Endothelial cell of umbilical vein (primary cell): ENCODE measurements around the gene MYZAP. TPM values are rescaled to one million over a fixed set of nuclear protein-coding genes. Genes with fewer than 3 reads are reported as not detected.
A peak's percentile ranks its signal among the peaks of the same experiment; 100 is the strongest.

ENCODE experiments used
- BruUV-seq: library from RNA; stranded (reverse); fragments of 400-500 nt; replicated peaks from 2 replicates; lab custom pipeline; 2021; lab: Mats Ljungman, UMichigan
- CTCF ChIA-PET: fragments of 300-600, 350-600 bp; sonication (Branson Sonifier 250); formaldehyde crosslinking; loops from one replicate; lab custom pipeline; 2021; ENCODE audit warnings: antibody characterized with exemption, inconsistent platforms; lab: Charles Lee
- POLR2A ChIA-PET: fragments of 300-600, 350-600 bp; sonication (Branson Sonifier 250); formaldehyde crosslinking; loops from one replicate; lab custom pipeline; 2021; ENCODE audit warnings: antibody characterized with exemption, inconsistent platforms; lab: Charles Lee
- DNase-seq: peaks from one replicate; pipeline ENCODE4 v3.0.0-alpha.2; 2011; ENCODE audit warnings: low read depth, low spot score
- FAIRE-seq: peaks from 2 replicates; lab custom pipeline; 2011; peaks lifted over from hg19 to GRCh38; lab: Jason Lieb, UNC
- H2AFZ ChIP-seq: 2 replicates; pipeline ENCODE4 v1.6.0; 2012; ENCODE audit warnings: low read depth, low read length, control low read depth, inconsistent platforms
- H3K27ac ChIP-seq: 2 replicates; pipeline ENCODE4 v1.5.1; 2011; ENCODE audit warnings: low read depth, mild to moderate bottlenecking, control low read depth, low read length, moderate library complexity; ENCODE audit not compliant: insufficient read depth
- H3K27me3 ChIP-seq, 2 experiments: 2 replicates each; pipeline versions ENCODE4 v1.6.0 to v1.6.1; 2011; ENCODE audit warnings: low read length in 2 of 2, mixed read lengths in 1 of 2; ENCODE audit not compliant: control insufficient read depth in 2 of 2, insufficient read depth in 2 of 2
- H3K36me3 ChIP-seq, 2 experiments: 2 replicates in 1 of 2; 3 replicates in 1 of 2; pipeline ENCODE4 v1.5.1; 2011; ENCODE audit warnings: low read length in 2 of 2, mild to moderate bottlenecking in 1 of 2, moderate library complexity in 1 of 2; ENCODE audit not compliant: control insufficient read depth in 2 of 2, insufficient read depth in 2 of 2; ENCODE audit errors: extremely low read depth in 1 of 2
- H3K4me1 ChIP-seq: 3 replicates; pipeline ENCODE4 v1.5.1; 2011; ENCODE audit warnings: mild to moderate bottlenecking, low read length; ENCODE audit not compliant: control insufficient read depth, insufficient read depth; ENCODE audit errors: extremely low read depth
- H3K4me2 ChIP-seq: 2 replicates; pipeline ENCODE4 v1.6.1; 2011; ENCODE audit warnings: low read length, control low read depth, mixed read lengths; ENCODE audit not compliant: insufficient read depth
- H3K4me3 ChIP-seq, 3 experiments: fragments of 200-600 bp in 1 of 3; sonication (generic), shearing (Covaris generic) in 1 of 3; replicated peaks in 1 of 3; 2 replicates each; pipeline ENCODE4 v1.5.1; 2011 to 2016; ENCODE audit warnings: control low read depth in 3 of 3, low read length in 3 of 3, mild to moderate bottlenecking in 2 of 3, inconsistent platforms in 1 of 3, low read depth in 1 of 3, moderate library complexity in 1 of 3; ENCODE audit not compliant: insufficient read depth in 1 of 3
- H3K79me2 ChIP-seq: 2 replicates; pipeline ENCODE4 v1.6.0; 2012; ENCODE audit warnings: low read length, inconsistent platforms; ENCODE audit not compliant: control insufficient read depth, insufficient read depth
- H3K9ac ChIP-seq: replicated peaks from 2 replicates; pipeline ENCODE3; 2011; ENCODE audit warnings: low read length, control low read depth; ENCODE audit not compliant: insufficient read depth; ENCODE audit errors: extremely low read depth
- H3K9me1 ChIP-seq: replicated peaks from 3 replicates; pipeline ENCODE4 v1.6.0; 2011; ENCODE audit warnings: mild to moderate bottlenecking, low read length; ENCODE audit not compliant: control insufficient read depth, insufficient read depth; ENCODE audit errors: extremely low read depth
- H3K9me3 ChIP-seq: replicated peaks from 2 replicates; pipeline ENCODE4 v1.5.1; 2012; ENCODE audit warnings: low read length, inconsistent platforms; ENCODE audit not compliant: control insufficient read depth, insufficient read depth
- H4K20me1 ChIP-seq: replicated peaks from 2 replicates; pipeline ENCODE3; 2011; ENCODE audit warnings: mild to moderate bottlenecking, low read length; ENCODE audit not compliant: control insufficient read depth, insufficient read depth; ENCODE audit errors: extremely low read depth
- CTCF ChIP-seq, 2 donors: IDR thresholded peaks; 1 replicate in 1 of 2; 2 replicates in 1 of 2; pipeline ENCODE4 v1.5.1; 2011; ENCODE audit warnings: low read length in 2 of 2, mild to moderate bottlenecking in 2 of 2, moderate library complexity in 2 of 2, control low read depth in 1 of 2, inconsistent platforms in 1 of 2, low read depth in 1 of 2; ENCODE audit not compliant: insufficient read depth in 1 of 2; ENCODE audit errors: extremely low read depth in 1 of 2
- EZH2 ChIP-seq: IDR thresholded peaks from 2 replicates; pipeline ENCODE4 v1.6.1; 2012; ENCODE audit warnings: borderline replicate concordance, low read depth, mild to moderate bottlenecking, moderate library complexity, low read length, inconsistent platforms; ENCODE audit not compliant: severe bottlenecking
- FOS ChIP-seq: IDR thresholded peaks from 2 replicates; pipeline ENCODE4 v1.6.1; 2011; ENCODE audit warnings: mild to moderate bottlenecking, low read length, moderate library complexity, borderline replicate concordance; ENCODE audit not compliant: insufficient read depth
- GATA2 ChIP-seq: IDR thresholded peaks from 2 replicates; pipeline ENCODE4 v1.7.0; 2011; ENCODE audit warnings: low read depth, mild to moderate bottlenecking, moderate library complexity, mixed read lengths, low read length; ENCODE audit not compliant: insufficient read length, insufficient read depth
- JUN ChIP-seq: IDR thresholded peaks from 2 replicates; pipeline ENCODE4 v1.6.1; 2011; ENCODE audit warnings: borderline replicate concordance, low read depth; ENCODE audit not compliant: insufficient read length, insufficient read depth
- MAX ChIP-seq: IDR thresholded peaks from 2 replicates; pipeline ENCODE4 v1.6.1; 2011; ENCODE audit not compliant: insufficient read depth, insufficient read length
- MYC ChIP-seq: IDR thresholded peaks from one replicate; pipeline ENCODE4 v1.6.1; 2011; ENCODE audit warnings: mild to moderate bottlenecking, low read depth, low read length
- POLR2A ChIP-seq: IDR thresholded peaks from 2 replicates; pipeline ENCODE4 v1.6.1; 2012; ENCODE audit warnings: low read depth, mild to moderate bottlenecking, control low read depth, low read length
- POLR2AphosphoS5 ChIP-seq: IDR thresholded peaks from 2 replicates; pipeline ENCODE4 v1.6.1; 2012; ENCODE audit warnings: low read depth, mild to moderate bottlenecking, control low read depth, low read length, moderate library complexity; ENCODE audit not compliant: insufficient read depth
- dilution Hi-C: fragments of 300-500 bp; cut with MboI; formaldehyde crosslinking; loops from one replicate; pipeline ENCODE4 v1.15.0; 2019; ENCODE audit warnings: low sequenced_read_pairs; ENCODE audit not compliant: extremely low pct_ligation_motif_present
- intact Hi-C: fragments of 100-400 bp; cut with micrococcal nuclease; formaldehyde crosslinking; loops from one replicate; pipeline ENCODE4 v1.10.0; 2022
- polyA plus RNA-seq, 4 experiments: library from polyadenylated mRNA; depleted of rRNA in 3 of 4; stranded (reverse) in 3 of 4; unstranded in 1 of 4; fragments of >200 nt; gene quantifications; 2 replicates each; pipeline versions ENCODE4 v1.2.1 to v1.2.3, GENCODE V29; 2011 to 2012; ENCODE audit warnings: missing spikeins in 1 of 4
- total RNA-seq: library from RNA; stranded (reverse); gene quantifications from 2 replicates; pipeline ENCODE4 v1.2.3, GENCODE V29; 2021

MYZAP gene
- total and polyA plus RNA-seq, 2 donors (not counting 3 experiments of a cell fraction or from before 2014, with no cell fraction given): 6.3 to 8.1 TPM

GRCh38 chr15:57708047-57708446, 116.3 kb downstream of the MYZAP start:
- FAIRE-seq: peak; percentile 15
- H3K79me2 ChIP-seq: peaks cover 35% of the 10 kb centered on the region
- no peak overlapping the region for H2AFZ ChIP-seq
- H3K9ac ChIP-seq: peak overlapping the region; percentile 80
- ChIA-PET CTCF (interaction anchor here (1.4 to 3.6 kb wide), 8 partner anchors 13 to 147 kb away, joined by 3 to 33 read pairs (median 7); no protein-coding TSS in a partner anchor), POLR2A (interaction anchor here (0.7 to 1.0 kb wide), 2 partner anchors 10 to 194 kb away, joined by 3 read pairs; no protein-coding TSS in a partner anchor)
- H3K4me1 ChIP-seq: peaks cover 16% of the 10 kb centered on the region
- dilution Hi-C loops: no loop called here
- H3K4me2 ChIP-seq: peak overlapping the region; percentile 92
- TF ChIP-seq POLR2A (no peak), MAX (no peak), JUN (peak; percentile 56), GATA2 (no peak), EZH2 (no peak), FOS (no peak), MYC (no peak)
- DNase-seq: peak; percentile 74
- no peaks in the 10 kb centered on the region for H3K9me1 ChIP-seq
- no peaks in the 10 kb centered on the region for H3K9me3 ChIP-seq
- H3K36me3 ChIP-seq: peaks cover 12 to 24% of the 10 kb centered on the region in 2 experiments
- H3K27me3 ChIP-seq: no peaks in the 10 kb centered on the region
- peak overlapping the region; percentile 74 for H3K27ac ChIP-seq
- no peaks in the 10 kb centered on the region for H4K20me1 ChIP-seq
- H3K4me3 ChIP-seq: peak overlapping the region; percentile 18 to 71 (median 59)
- no TSS peak for BruUV-seq
- intact Hi-C loops: loop anchor here (5.0 kb wide), 2 partner anchors 66 to 131 kb away; no protein-coding TSS in a partner anchor

- Histone ChIP-seq H2AFZ (no peak overlapping the region), H3K27ac (no peak overlapping the region), H3K36me3 (peaks cover 3 to 9% of the 10 kb centered on the region in 2 experiments), H3K4me3 (no peak overlapping the region), H3K9me1 (no peaks in the 10 kb centered on the region), H3K9ac (no peak overlapping the region), H3K9me3 (no peaks in the 10 kb centered on the region), H3K27me3 (no peaks in the 10 kb centered on the region), H4K20me1 (no peaks in the 10 kb centered on the region), H3K79me2 (no peaks in the 10 kb centered on the region), H3K4me1 (no peaks in the 10 kb centered on the region), H3K4me2 (no peak overlapping the region)
- intact Hi-C loops: no loop called here
- BruUV-seq: no TSS peak
- no peak for DNase-seq
- no peak for TF ChIP-seq FOS
- no peak for TF ChIP-seq JUN
- TF ChIP-seq GATA2: no peak
- TF ChIP-seq POLR2AphosphoS5: no peak
- TF ChIP-seq POLR2A: no peak
- no peak for TF ChIP-seq CTCF (IDR thresholded peaks at IDR 0.05; ENCODE audit: extremely low read depth in 1 of 2, insufficient read depth in 1 of 2, low read depth in 1 of 2, low read length in 2 of 2)
- no peak for TF ChIP-seq MAX
- no peak for TF ChIP-seq EZH2
- TF ChIP-seq MYC: no peak
- POLR2A ChIA-PET: interaction anchor here (0.9 kb wide), 1 partner anchor 11 kb away, joined by 3 read pairs; no protein-coding TSS in a partner anchor
- dilution Hi-C loops: no loop called here
- CTCF ChIA-PET: interaction anchor here (1.7 kb wide), 1 partner anchor 14 kb away, joined by 9 read pairs; no protein-coding TSS in a partner anchor
- no peak for FAIRE-seq
These were observed 126.6 kb downstream of the MYZAP start for GRCh38 chr15:57718309-57718708.
